IPS-18c (cell line): ENCODE data around the gene SMIM27.
"Not testable (repeated sequence)": the region's sequence is repeated elsewhere in the genome, so short reads cannot be mapped to it uniquely, and the experiment has no call there.

Experiments used
- H3K4me3 ChIP-seq: 2 replicates; pipeline ENCODE4 v1.7.0; 2013; ENCODE audit warnings: low read depth, mild to moderate bottlenecking, low read length, moderate library complexity; ENCODE audit not compliant: insufficient read depth
- H3K9me3 ChIP-seq: one replicate; pipeline ENCODE4 v1.6.1; 2013; ENCODE audit warnings: mild to moderate bottlenecking, low read length, moderate library complexity; ENCODE audit not compliant: control insufficient read depth, insufficient read depth

The SMIM27 gene, protein sequence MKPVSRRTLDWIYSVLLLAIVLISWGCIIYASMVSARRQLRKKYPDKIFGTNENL

DNA sequence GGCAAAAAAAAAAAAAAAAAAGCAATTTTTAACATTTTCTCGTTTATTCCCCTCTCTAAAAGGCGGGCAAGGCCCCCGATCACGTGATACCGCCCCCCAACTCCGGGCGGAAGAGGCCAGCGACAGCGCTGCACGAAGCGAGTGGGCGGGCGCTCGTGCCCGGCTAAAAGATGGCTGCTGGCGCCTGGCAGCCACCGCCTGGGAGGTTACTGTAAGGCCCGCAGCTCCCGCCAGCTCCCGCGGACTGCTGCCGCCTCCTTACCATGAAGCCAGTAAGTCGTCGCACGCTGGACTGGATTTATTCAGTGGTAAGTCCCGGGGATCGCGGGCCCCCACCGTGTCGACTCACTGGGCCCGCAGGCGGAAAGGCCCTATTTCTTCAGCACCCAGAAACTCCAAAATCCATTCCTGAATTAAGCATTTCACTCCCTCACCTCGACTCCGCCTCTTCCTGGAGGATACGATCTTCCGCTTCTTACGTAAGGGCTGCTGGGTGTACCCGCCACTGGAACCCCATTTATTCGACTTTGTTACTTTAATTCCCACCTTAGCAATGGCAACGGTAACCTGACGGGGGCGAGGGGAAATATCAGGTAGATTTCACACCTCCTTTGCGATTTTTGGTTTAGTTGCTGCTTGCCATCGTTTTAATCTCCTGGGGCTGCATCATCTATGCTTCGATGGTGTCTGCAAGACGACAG, at the start of gene SMIM27, which contains the start of gene TOPORS:
Gene SMIM27 (plus strand): TSS at position 156 of the 701 bp plus-strand sequence. CDS start 108 bp downstream, at position 264.
Gene TOPORS (minus strand): TSS at position 415 of the 701 bp plus-strand sequence. CDS start 150 bp downstream, at position 265.
- H3K4me3 ChIP-seq, result peak within 1 kb of the TSS; percentile 92
- H3K9me3 ChIP-seq, result no peaks in the 10 kb centered on the region

DNA sequence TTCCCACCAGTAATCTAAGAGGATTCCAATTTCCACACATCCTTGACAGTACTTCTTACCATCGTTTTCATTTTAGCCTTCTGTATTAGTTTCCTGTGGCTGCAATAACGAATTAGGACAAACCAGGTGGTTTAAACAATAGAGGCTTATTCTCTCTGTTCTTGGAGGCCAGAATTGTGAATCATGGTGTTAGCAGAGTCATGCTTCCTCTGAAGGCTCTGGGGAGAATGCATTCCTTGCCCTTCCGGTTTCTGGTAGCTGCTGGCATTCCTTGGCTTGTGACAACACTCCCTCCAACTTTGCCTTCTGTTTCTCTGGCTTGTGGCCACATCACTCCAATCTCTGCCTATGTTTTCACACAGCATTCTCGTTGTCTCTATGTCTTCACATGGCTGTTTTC, 49.7 kb upstream of the SMIM27 start:
- no peak overlapping the region for H3K4me3 ChIP-seq
- H3K9me3 ChIP-seq, result no peaks in the 10 kb centered on the region

DNA sequence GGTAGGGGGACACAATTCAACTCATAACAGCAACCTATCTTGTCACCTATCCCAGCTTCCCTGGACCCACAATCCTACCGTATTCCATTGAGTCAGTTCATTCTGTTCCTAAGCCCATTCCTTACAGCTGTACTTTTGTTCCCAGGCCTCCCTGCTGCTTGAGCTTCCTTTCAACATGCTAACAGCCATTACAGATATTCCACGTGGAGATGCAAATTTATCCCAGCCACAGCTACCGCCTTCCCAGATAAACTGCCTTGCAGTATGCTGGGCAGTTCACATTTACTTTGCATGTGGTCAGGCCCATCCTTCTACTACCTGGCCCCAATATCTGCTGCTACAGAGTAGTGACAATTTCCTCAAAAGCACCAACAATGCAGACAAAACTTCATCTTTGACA, 49.1 kb upstream of the SMIM27 start:
- Histone ChIP-seq H3K4me3 (no peak overlapping the region), H3K9me3 (no peaks in the 10 kb centered on the region)

DNA sequence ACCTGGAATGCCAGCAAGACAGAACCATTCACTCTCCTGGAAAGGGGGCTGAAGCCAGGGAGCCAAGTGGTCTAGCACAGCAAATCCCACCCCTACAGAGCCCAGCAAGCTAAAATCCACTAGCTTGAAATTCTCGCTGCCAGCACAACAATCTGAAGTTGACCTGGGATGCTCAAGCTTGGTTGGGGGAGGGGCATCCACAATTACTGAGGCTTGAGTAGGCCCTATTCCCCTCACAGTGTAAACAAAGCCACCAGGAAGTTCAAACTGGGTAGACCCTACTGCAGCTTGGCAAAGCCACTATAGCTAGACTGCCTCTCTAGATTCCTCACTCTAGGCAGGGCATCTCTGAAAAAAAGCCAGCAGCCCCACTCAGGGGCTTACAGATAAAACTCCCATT, 43.4 kb upstream of the SMIM27 start:
- H3K9me3 ChIP-seq, result peaks cover 2% of the 10 kb centered on the region
- no peak overlapping the region for H3K4me3 ChIP-seq

DNA sequence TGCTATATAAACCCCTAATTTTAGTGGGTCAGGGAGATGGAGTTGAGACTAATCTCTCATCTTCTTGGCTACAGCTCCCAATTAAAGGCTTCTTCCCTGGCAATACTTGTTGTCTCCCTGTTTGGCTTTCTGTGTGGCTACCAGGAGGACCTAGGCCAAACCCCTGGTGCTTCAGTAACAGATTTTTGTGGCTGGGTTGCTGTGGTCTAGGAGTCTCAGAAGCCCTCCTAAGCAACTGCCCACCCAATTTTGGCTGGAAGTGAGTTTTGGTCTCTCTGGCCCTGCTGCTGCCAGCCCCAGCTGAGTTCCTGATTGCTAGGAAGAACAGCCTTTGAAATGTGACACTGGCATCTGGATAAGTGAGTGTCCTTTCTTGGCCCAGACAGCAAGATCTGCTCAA, 35.9 kb upstream of the SMIM27 start:
- peaks cover 3% of the 10 kb centered on the region for H3K9me3 ChIP-seq
- H3K4me3 ChIP-seq, result no peak overlapping the region

DNA sequence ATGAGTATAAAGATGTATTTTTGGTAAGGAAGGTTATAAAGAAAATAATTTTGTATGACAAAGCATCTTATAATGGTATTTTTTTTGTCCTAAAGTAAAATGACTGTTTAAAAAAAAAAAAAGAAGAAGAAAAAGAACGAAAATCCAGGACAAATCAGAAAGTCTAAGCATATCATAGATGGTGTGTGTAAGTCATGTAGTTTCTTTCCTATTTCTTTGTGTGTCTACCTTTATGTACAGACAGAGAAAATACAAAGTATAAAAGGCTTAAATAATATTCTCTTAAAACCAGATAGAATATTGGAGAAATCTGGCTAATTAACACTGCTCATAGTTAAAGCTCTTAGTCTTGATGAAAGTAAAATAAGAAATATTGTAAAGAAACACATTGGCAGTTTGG, 33.9 kb upstream of the SMIM27 start:
- Histone ChIP-seq H3K4me3 (no peak overlapping the region), H3K9me3 (peaks cover 3% of the 10 kb centered on the region)

DNA sequence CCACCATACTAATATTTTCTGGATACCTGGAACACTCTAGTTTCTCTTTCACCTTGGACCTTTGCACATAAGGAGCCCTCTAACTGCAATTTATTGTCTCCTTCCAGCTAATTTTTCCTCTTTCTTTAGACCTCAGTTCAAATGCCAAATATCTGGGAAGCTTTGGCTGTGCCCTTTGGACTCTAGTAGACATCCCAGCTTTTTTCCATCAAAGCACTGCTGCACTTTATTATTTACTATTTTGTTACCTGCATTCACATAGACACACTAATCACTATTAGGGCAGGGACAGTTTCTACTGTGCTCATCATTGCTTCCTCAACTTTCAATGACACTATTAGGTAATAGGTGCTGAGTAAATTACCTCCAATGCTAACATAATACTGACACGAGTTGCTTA, 28.2 kb upstream of the SMIM27 start:
- Histone ChIP-seq H3K9me3 (no peaks in the 10 kb centered on the region), H3K4me3 (no peak overlapping the region)

DNA sequence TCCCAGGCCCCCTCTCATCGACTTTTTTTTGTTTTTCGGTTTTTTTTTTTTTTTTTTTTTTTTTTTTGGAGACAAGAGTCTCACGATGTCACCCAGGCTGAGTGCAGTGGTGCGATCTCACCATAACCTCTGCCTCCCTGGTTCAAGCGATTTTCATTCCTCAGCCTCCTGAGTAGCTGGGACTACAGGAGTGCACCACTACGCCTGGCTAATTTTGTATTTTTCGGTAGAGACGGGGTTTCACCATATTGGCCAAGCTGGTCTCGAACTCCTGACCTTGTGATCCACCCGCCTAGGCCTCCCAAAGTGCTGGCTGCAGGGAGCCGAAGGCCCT, 27.6 kb upstream of the SMIM27 start:
- H3K4me3 ChIP-seq, result peak overlapping the region; percentile 60; the same call in 1 of the 2 replicates
- H3K9me3 ChIP-seq, result not testable (repeated sequence)

DNA sequence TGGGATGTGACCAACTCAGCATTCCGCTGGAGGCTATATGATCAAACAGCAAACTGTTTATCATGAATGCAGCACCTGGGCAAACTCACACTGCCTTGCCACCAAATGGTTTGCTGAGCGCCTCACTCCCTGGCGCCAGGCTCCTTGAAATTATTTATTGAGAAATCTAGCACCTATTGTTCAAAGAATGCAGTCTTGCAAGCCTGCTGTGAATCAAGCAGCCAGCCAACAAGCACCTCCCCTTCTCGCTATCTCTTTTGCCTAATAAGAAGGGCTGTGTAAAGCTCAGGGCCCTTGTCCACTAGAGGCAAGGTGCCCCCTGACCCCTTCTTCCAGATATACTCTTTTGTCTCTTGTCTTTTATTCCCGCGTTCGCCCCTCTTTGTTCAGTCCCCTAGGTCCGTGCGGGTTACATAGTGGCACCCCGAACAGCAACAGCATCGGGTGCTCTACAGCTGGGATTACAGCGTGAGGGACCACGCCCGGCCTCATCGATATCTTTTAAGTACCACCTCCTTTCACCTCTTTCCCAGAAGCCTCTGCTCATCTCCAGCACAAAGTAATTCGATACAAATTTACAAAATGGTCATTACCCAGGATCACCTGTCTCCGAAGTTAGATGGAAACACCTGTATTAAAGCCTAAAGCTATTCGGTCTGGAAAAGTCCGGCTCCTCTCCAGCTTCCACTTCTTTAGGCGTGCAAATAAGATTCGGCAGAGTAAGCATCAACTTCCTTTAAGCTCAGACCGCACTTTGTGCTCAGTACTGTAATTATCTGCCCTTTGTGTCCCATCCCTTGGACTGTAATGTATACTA, 27.0 kb upstream of the SMIM27 start:
- H3K4me3 ChIP-seq, result peak overlapping the region; percentile 60; the same call in 1 of the 2 replicates

DNA sequence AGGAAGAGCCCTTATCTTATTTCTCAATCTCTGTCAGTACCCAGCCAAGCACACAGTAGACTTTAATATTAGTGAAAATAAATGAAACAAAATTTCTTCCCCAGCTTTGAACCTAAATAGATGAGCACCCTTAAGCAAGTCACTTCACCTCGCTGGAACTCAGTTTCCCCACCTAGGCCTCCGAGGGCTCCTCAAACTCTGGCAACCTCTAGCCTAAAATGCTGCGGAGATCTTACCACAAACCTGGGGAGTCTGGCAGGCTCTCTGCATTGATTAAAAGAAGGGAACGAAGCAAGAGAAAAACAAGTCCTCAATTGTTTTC, 26.5 kb upstream of the SMIM27 start:
- Histone ChIP-seq H3K9me3 (no peaks in the 10 kb centered on the region), H3K4me3 (peak overlapping the region; percentile 60)

More for the DNA sequence above, 27.0 kb upstream of the SMIM27 start:
- no peaks in the 10 kb centered on the region for H3K9me3 ChIP-seq

DNA sequence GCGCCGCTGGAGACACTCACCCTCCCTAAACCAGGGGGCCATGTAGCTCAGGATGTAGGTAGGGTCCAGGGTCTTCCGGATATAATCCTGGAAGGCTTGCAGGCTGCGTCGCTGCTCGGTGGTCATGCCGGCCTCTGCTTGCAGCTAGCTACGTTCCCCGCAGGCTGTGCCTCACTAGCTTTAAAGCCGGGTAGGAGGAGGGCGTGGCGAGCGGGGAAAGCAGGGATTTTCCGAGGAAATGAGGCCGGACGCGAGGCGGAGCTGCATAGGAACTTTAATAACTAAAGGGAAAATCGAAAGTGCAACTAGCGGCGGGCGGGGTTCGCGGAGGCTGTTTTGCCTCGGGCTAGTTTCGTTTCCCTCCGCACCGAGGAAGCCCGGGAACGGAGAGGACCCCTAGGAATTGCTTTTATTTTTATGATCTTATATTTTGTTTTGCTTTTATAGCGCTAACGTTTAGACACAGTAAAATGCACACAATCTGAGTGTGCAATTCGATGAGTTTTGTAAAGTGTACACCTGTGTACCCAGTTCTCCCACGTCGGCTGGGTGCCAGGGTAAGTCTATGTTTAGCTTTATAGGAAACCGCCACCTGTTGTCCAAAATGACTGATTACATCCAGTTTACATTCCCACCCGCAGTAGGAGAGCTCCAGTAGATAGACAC, 26.0 kb upstream of the SMIM27 start, which contains the start of gene RIGI:
Gene RIGI (minus strand): TSS at position 156 of the 666 bp plus-strand sequence. CDS start 30 bp downstream, at position 126.
- peak within 1 kb of the TSS; percentile 60 for H3K4me3 ChIP-seq
- H3K9me3 ChIP-seq, result no peaks in the 10 kb centered on the region

DNA sequence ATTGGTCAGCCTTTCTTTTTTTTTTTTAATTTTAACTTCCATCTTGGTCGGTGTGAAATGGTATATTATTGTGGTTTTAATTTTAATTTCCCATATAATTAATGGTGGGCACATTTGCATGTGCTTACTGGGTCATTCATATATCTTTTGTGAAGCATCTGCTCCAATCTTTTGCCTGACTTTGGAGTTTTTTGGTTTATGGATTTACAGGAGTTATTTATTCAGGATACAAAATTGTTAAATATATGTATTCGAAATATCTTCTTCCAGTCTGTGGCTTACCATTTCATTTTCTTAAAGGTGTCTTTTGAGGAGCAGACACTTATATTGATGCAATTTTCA, 25.4 kb upstream of the SMIM27 start:
- Histone ChIP-seq H3K4me3 (peak overlapping the region; percentile 60; the same call in 1 of the 2 replicates), H3K9me3 (no peaks in the 10 kb centered on the region)

DNA sequence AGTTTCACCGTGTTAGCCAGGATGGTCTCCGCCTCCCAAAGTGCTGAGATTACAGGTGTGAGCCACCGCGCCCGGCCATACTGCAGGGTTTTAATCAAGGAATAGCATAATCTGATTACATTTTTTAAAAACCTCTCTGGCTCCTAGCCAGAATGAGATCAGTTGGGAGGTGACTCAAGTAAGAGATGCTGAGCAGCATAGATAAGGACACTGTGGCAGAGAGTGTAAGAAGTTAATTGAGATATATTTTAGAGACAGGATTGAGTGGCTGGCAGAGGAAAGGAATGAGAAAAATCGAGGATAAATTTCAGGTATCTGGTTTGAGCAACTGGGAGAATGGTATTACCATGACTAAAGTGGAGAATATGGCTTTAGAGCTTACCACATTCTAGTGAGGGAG, 18.8 kb upstream of the SMIM27 start:
- Histone ChIP-seq H3K4me3 (no peak overlapping the region), H3K9me3 (peaks cover 2% of the 10 kb centered on the region)

DNA sequence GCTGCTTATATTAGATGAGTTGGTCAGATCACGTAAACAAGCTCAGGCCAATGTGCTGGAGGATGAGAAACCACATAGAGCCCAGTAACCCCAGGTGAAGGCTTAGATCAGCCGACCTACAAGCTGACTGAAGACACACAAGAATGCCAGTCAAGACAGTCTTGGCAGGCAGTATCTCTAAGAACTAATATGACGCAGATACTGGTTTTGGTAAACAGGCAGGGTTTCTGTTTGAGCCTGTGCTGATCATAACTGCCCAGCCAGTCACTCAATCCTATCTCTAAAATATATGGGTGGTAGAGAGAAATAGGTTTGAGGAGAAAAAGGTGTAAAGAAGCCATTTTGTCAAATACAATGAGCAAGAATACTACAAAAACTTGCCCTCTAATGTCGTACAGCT, 18.3 kb upstream of the SMIM27 start:
- Histone ChIP-seq H3K9me3 (peaks cover 2% of the 10 kb centered on the region), H3K4me3 (no peak overlapping the region)

DNA sequence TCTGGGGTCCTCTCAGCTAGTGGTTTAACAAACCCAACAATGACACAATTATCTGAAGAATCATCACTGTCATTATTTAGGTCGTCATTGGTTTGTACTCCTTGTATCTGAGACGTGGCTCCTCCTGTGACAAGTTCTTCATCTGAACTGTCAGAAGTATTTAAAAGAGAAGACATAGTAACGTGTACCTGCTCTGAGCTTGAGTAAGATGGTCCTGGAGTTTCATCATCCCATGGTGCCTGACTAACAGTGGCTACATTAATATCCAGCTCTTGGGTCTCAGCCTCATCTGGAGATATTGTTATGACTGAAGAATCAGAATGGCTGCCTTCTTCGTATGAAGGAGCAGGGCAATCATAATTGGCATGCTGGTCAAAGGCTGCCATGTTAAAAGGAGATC, 9.1 kb upstream of the SMIM27 start:
- no peak overlapping the region for H3K4me3 ChIP-seq
- no peaks in the 10 kb centered on the region for H3K9me3 ChIP-seq

DNA sequence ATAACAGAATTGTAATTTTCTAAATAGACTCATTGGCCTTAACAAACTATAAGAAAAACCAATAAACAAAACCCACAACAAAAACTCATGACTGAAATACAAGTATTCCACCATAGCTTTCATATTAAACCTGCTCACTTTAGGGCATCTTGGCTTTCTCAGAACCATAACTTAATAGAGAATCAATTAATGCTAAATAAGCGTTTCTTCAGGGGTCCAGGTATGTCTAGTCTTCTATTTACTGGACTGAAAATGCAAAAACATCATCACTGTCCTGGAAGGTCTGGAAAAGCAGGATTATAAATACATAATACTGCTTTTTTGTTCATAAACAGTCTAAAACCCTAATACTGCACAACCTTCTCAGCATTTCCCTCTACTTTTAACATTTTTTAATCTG, 6.2 kb upstream of the SMIM27 start:
- H3K9me3 ChIP-seq, result no peaks in the 10 kb centered on the region
- H3K4me3 ChIP-seq, result no peak overlapping the region

DNA sequence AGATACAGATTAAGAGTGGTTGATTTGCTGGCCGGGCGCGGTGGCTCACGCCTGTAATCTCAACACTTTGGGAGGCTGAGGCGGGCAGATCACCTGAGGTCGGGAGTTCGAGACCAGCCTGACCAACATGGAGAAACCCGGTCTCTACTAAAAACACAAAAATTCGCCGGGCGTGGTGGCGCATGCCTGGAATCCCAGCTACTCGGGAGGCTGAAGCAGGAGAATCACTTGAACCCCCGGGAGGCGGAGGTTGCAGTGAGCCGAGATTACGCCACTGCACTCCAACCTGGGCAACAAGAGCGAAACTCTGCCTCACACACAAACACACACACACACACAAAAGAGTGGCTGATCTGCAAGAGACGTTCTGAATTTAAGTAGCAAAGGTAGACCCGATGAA, 3.9 kb upstream of the SMIM27 start:
- H3K4me3 ChIP-seq, H3K9me3 ChIP-seq: not testable (repeated sequence)

DNA sequence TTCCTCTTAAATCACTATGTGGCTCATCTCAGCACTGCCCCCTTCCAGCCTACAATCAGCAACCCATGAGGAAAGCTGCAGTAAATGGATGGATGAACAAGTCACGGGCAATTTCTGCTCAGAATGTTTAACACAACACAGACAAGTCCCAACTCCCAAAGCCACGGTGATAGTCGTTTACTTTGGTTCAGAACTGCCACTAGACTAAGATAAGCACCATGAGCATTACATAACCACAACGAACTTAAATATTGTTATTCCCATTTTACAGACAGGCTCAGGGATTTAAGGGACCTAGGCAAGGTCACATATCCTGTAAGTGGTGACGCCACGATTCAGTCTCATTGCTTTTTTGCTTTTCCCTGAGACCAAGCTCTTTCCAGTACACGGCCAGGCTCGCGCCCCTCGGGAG, 2.0 kb upstream of the SMIM27 start:
- Histone ChIP-seq H3K4me3 (peak overlapping the region; percentile 92), H3K9me3 (no peaks in the 10 kb centered on the region)
